Measurements from ENCODE around the gene LSMEM2. TPM values are rescaled to one million over a fixed set of nuclear protein-coding genes. Genes with fewer than 3 reads are reported as not detected.

The LSMEM2 gene
- polyA plus RNA-seq, 1 donor (not counting 4 experiments of a cell fraction or from before 2014, with no cell fraction given) = not detected

- Histone ChIP-seq H2AFZ (ENCODE audit: control insufficient read depth, low read length) (no peak overlapping the region), H3K27me3 (ENCODE audit: control insufficient read depth, extremely low read depth, insufficient read depth, low read length) (no peaks in the 10 kb centered on the region), H3K9ac (ENCODE audit: control insufficient read depth, extremely low read depth, insufficient read depth, low read length) (no peak overlapping the region), H3K36me3 (ENCODE audit: control insufficient read depth in 2 of 2, extremely low read depth in 1 of 2, insufficient read depth in 2 of 2, low read length in 2 of 2) (peaks cover 0 to 4% of the 10 kb centered on the region in 2 experiments), H4K20me1 (ENCODE audit: control insufficient read depth, extremely low read depth, insufficient read depth, low read length) (no peaks in the 10 kb centered on the region), H3K4me3 (ENCODE audit: control insufficient read depth in 2 of 3, extremely low read depth in 1 of 3, insufficient read depth in 2 of 3, low read depth in 1 of 3, low read length in 3 of 3) (no peak overlapping the region), H3K4me1 (ENCODE audit: control insufficient read depth, extremely low read depth, insufficient read depth, low read length) (peaks cover 27% of the 10 kb centered on the region), H3K27ac (ENCODE audit: control insufficient read depth, insufficient read depth, low read length) (no peak overlapping the region), H3K79me2 (ENCODE audit: control insufficient read depth, insufficient read depth, low read length) (peaks cover 8% of the 10 kb centered on the region), H3K4me2 (ENCODE audit: control insufficient read depth, extremely low read depth, insufficient read depth, low read depth, low read length) (no peak overlapping the region), H3K9me1 (ENCODE audit: control insufficient read depth, extremely low read depth, insufficient read depth, low read length) (peaks cover 3% of the 10 kb centered on the region), H3K9me3 (ENCODE audit: control insufficient read depth, low read depth, low read length) (no peaks in the 10 kb centered on the region)
- TF ChIP-seq EZH2 (IDR thresholded peaks at IDR 0.05; ENCODE audit: low read length) = no peak
- TF ChIP-seq, protein P1, sequence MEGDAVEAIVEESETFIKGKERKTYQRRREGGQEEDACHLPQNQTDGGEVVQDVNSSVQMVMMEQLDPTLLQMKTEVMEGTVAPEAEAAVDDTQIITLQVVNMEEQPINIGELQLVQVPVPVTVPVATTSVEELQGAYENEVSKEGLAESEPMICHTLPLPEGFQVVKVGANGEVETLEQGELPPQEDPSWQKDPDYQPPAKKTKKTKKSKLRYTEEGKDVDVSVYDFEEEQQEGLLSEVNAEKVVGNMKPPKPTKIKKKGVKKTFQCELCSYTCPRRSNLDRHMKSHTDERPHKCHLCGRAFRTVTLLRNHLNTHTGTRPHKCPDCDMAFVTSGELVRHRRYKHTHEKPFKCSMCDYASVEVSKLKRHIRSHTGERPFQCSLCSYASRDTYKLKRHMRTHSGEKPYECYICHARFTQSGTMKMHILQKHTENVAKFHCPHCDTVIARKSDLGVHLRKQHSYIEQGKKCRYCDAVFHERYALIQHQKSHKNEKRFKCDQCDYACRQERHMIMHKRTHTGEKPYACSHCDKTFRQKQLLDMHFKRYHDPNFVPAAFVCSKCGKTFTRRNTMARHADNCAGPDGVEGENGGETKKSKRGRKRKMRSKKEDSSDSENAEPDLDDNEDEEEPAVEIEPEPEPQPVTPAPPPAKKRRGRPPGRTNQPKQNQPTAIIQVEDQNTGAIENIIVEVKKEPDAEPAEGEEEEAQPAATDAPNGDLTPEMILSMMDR (optimal IDR thresholded peaks at IDR 0.05 in 1 of 3, IDR thresholded peaks at IDR 0.05 in 1 of 3, conservative IDR thresholded peaks at IDR 0.05 in 1 of 3; ENCODE audit: extremely low read depth in 1 of 3, insufficient read depth in 2 of 3, low read length in 3 of 3) = no peak
- dilution Hi-C loops (cut with MboI; ENCODE audit: extremely low pct_ligation_motif_present, low sequenced_read_pairs) = no loop called here
- DNase-seq (ENCODE audit: low read depth, low spot score) = no peak
- FAIRE-seq = no peak
These were observed 18.0 kb downstream of the LSMEM2 start for GRCh38 chr3:50296721-50297383.

DNA sequence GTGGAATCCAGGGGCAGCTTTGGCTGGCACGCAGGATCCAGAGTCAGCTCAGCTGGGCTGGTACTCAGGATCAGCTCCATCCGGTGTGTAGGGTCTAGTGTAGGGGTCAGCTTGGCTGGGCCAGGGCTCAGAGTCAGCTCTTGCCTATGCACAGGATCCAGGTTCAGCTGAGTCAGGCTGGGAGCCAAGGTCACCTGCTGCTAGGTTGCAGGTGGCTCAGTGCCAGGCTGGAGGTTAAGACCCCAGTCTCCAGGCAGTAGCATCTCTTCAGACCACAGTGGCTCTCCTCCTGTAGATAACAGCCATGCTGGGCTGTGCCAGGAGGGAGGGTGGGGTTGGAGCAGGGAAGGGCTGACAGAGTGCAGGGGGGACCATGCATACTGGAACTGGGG is 18.5 kb downstream of the LSMEM2 start:
- DNase-seq (ENCODE audit: low read depth, low spot score) = no peak
- FAIRE-seq = no peak
- H3K4me1 ChIP-seq (ENCODE audit: control insufficient read depth, extremely low read depth, insufficient read depth, low read length) = peaks cover 27% of the 10 kb centered on the region
- peaks cover 5% of the 10 kb centered on the region for H3K79me2 ChIP-seq (ENCODE audit: control insufficient read depth, insufficient read depth, low read length)
- H3K9me3 ChIP-seq (ENCODE audit: control insufficient read depth, low read depth, low read length) = no peaks in the 10 kb centered on the region
- H3K36me3 ChIP-seq (ENCODE audit: control insufficient read depth in 2 of 2, extremely low read depth in 1 of 2, insufficient read depth in 2 of 2, low read length in 2 of 2) = peaks cover 0 to 4% of the 10 kb centered on the region in 2 experiments
- H3K9me1 ChIP-seq (ENCODE audit: control insufficient read depth, extremely low read depth, insufficient read depth, low read length) = peaks cover 3% of the 10 kb centered on the region
- TF ChIP-seq EZH2 (IDR thresholded peaks at IDR 0.05; ENCODE audit: low read length) = no peak
- TF ChIP-seq, protein P1 (optimal IDR thresholded peaks at IDR 0.05 in 1 of 3, IDR thresholded peaks at IDR 0.05 in 1 of 3, conservative IDR thresholded peaks at IDR 0.05 in 1 of 3; ENCODE audit: extremely low read depth in 1 of 3, insufficient read depth in 2 of 3, low read length in 3 of 3) = no peak
- H3K27ac ChIP-seq (ENCODE audit: control insufficient read depth, insufficient read depth, low read length) = no peak overlapping the region
- no peak overlapping the region for H3K9ac ChIP-seq (ENCODE audit: control insufficient read depth, extremely low read depth, insufficient read depth, low read length)
- H3K4me3 ChIP-seq (ENCODE audit: control insufficient read depth in 2 of 3, extremely low read depth in 1 of 3, insufficient read depth in 2 of 3, low read depth in 1 of 3, low read length in 3 of 3) = no peak overlapping the region
- dilution Hi-C loops (cut with MboI; ENCODE audit: extremely low pct_ligation_motif_present, low sequenced_read_pairs) = no loop called here
- no peak overlapping the region for H2AFZ ChIP-seq (ENCODE audit: control insufficient read depth, low read length)
- H3K27me3 ChIP-seq (ENCODE audit: control insufficient read depth, extremely low read depth, insufficient read depth, low read length) = no peaks in the 10 kb centered on the region
- H3K4me2 ChIP-seq (ENCODE audit: control insufficient read depth, extremely low read depth, insufficient read depth, low read depth, low read length) = no peak overlapping the region
- H4K20me1 ChIP-seq (ENCODE audit: control insufficient read depth, extremely low read depth, insufficient read depth, low read length) = no peaks in the 10 kb centered on the region

Measured in keratinocyte (primary cell).